Measurements from ENCODE around the gene MAGI2.

GRCh38 chr7:79199961-79200360 is 253.5 kb downstream of the MAGI2 start:
- TF ChIP-seq EZH2 (IDR thresholded peaks at IDR 0.05; ENCODE audit: insufficient read depth, poor library complexity, severe bottlenecking): no peak
- TF ChIP-seq EZH2phosphoT487 (IDR thresholded peaks at IDR 0.05; ENCODE audit: insufficient read depth, low read depth): no peak
